HepG2 (cell line): ENCODE measurements around the gene RPA1. TPM values are rescaled to one million over a fixed set of nuclear protein-coding genes. Genes with fewer than 3 reads are reported as not detected.

Experiments
- HNF4A ChIP-seq: sonication (generic); formaldehyde crosslinking; IDR thresholded peaks from 2 replicates; pipeline ENCODE4 v1.4.0; 2020; ENCODE audit warnings: missing genetic modification reagents
- MED13 ChIP-seq: sonication (generic); formaldehyde crosslinking; IDR thresholded peaks from 2 replicates; pipeline ENCODE4 v1.5.0; 2020; ENCODE audit warnings: missing genetic modification reagents
- RFX5 ChIP-seq: IDR thresholded peaks from 2 replicates; pipeline ENCODE4 v1.6.1; 2011; ENCODE audit warnings: low read depth, low read length, improper control_type of control experiment
- SAP130 ChIP-seq: IDR thresholded peaks from 2 replicates; pipeline ENCODE4 v1.6.1; 2016; ENCODE audit warnings: low read depth
- TBX2 ChIP-seq: sonication (generic); formaldehyde crosslinking; IDR thresholded peaks from 2 replicates; pipeline ENCODE4 v1.5.0; 2020; ENCODE audit warnings: missing genetic modification reagents, mild to moderate bottlenecking, borderline replicate concordance
- ZBTB38 ChIP-seq: sonication (generic); formaldehyde crosslinking; IDR thresholded peaks from 2 replicates; pipeline ENCODE4 v1.5.1; 2020; ENCODE audit warnings: mild to moderate bottlenecking, missing genetic modification reagents
- ZNF143 ChIP-seq: sonication (generic); formaldehyde crosslinking; IDR thresholded peaks from 2 replicates; pipeline ENCODE4 v1.4.0; 2020; ENCODE audit warnings: missing genetic modification reagents
- ZNF274 ChIP-seq: sonication (generic); formaldehyde crosslinking; IDR thresholded peaks from 2 replicates; pipeline ENCODE4 v1.5.1; 2020; ENCODE audit warnings: mild to moderate bottlenecking, missing genetic modification reagents
- ZNF503 ChIP-seq: sonication (generic); formaldehyde crosslinking; IDR thresholded peaks from 2 replicates; pipeline ENCODE4 v1.4.0; 2020; ENCODE audit warnings: missing genetic modification reagents
- ZNF567 ChIP-seq: sonication (generic); formaldehyde crosslinking; IDR thresholded peaks from 2 replicates; pipeline ENCODE4 v1.8.1; 2023; ENCODE audit warnings: mild to moderate bottlenecking, missing genetic modification reagents, borderline replicate concordance
- ZNF75D ChIP-seq: sonication (generic); formaldehyde crosslinking; IDR thresholded peaks from 2 replicates; pipeline ENCODE4 v1.8.1; 2023; ENCODE audit warnings: missing genetic modification reagents, mild to moderate bottlenecking, borderline replicate concordance
- polyA plus RNA-seq, 8 experiments: library from polyadenylated mRNA; depleted of rRNA in 3 of 8; stranded (reverse) in 7 of 8; unstranded in 1 of 8; fragments of >200 nt; fragmentation: Illumina TruSeq in 4 of 8; extraction: Trizol in 4 of 8; gene quantifications; 2 replicates each; pipeline versions ENCODE4 v1.2.1 to v1.2.3, GENCODE V29; 2011 to 2016; ENCODE audit warnings: low read depth in 4 of 8, missing spikeins in 1 of 8, mixed read lengths in 1 of 8; ENCODE audit not compliant: insufficient read depth in 1 of 8
- total RNA-seq, 5 experiments: library from RNA; depleted of rRNA; stranded (reverse); fragments of >200 nt; fragmentation: Illumina TruSeq; extraction: Trizol; gene quantifications; 2 replicates each; pipeline ENCODE4 v1.2.3, GENCODE V29; 2016; ENCODE audit warnings: low read depth in 1 of 5
- TF ChIP-seq, protein P1 (sequence below): sonication (generic); formaldehyde crosslinking; IDR thresholded peaks from 2 replicates; pipeline ENCODE4 v1.4.0; 2020; ENCODE audit warnings: mild to moderate bottlenecking, missing genetic modification reagents

RPA1 gene
- total and polyA plus RNA-seq, 2 of the 13 experiments (the other 11 are each of a cell fraction or from before 2014, with no cell fraction given) = 13.9 to 37.6 TPM

DNA sequence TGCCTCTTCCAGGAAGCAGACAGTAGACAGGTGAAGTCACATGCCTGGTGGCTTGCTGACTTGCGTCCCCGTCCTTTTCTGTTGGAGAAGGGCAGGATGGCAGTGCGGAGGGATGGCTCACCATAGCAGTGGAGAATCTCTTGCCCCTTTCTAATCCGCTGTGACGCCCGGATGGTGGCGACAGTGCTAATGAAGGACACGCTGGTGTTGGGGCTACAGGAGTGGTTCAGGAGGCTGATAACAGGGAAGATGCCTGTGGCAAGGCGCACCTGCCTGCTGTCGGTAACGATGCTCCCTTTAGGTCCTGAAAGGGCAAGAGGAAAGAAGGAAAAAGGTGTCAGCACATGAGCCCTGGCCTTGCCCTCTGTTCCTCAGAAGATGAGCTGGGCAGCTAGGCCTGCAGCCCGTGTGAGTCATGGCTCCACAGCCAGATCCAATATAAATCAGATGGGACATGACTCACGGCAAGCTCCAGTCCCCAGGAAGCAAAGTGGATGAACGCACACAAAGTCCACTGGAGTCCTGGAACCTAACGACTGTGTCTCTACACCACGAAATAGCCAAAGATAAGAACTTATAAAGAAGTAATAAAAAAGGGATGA is 42.4 kb upstream of the RPA1 start (continued):
- TF ChIP-seq ZNF503 = no peak
- TF ChIP-seq ZNF143 (CRISPR knock-in tag) = no peak
- TF ChIP-seq SAP130 (CRISPR knock-in tag) = 0 out of 2 replicates have a peak, but pooled peaks have one; percentile 18
- no peak for TF ChIP-seq ZNF75D
- TF ChIP-seq ZNF567 (CRISPR knock-in tag) = no peak
- no peak for TF ChIP-seq HNF4A (CRISPR knock-in tag)
- TF ChIP-seq, protein P1, sequence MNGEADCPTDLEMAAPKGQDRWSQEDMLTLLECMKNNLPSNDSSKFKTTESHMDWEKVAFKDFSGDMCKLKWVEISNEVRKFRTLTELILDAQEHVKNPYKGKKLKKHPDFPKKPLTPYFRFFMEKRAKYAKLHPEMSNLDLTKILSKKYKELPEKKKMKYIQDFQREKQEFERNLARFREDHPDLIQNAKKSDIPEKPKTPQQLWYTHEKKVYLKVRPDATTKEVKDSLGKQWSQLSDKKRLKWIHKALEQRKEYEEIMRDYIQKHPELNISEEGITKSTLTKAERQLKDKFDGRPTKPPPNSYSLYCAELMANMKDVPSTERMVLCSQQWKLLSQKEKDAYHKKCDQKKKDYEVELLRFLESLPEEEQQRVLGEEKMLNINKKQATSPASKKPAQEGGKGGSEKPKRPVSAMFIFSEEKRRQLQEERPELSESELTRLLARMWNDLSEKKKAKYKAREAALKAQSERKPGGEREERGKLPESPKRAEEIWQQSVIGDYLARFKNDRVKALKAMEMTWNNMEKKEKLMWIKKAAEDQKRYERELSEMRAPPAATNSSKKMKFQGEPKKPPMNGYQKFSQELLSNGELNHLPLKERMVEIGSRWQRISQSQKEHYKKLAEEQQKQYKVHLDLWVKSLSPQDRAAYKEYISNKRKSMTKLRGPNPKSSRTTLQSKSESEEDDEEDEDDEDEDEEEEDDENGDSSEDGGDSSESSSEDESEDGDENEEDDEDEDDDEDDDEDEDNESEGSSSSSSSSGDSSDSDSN (CRISPR knock-in tag) = no peak
- no peak for TF ChIP-seq MED13
- TF ChIP-seq ZNF274 (CRISPR knock-in tag) = no peak
- TF ChIP-seq RFX5 = no peak
- no peak for TF ChIP-seq TBX2
- TF ChIP-seq ZBTB38 (CRISPR knock-in tag) = peak; percentile 59; the same call in 1 of the 2 replicates
